ENCODE results near the gene SLC52A1.

The SLC52A1 gene

DNA sequence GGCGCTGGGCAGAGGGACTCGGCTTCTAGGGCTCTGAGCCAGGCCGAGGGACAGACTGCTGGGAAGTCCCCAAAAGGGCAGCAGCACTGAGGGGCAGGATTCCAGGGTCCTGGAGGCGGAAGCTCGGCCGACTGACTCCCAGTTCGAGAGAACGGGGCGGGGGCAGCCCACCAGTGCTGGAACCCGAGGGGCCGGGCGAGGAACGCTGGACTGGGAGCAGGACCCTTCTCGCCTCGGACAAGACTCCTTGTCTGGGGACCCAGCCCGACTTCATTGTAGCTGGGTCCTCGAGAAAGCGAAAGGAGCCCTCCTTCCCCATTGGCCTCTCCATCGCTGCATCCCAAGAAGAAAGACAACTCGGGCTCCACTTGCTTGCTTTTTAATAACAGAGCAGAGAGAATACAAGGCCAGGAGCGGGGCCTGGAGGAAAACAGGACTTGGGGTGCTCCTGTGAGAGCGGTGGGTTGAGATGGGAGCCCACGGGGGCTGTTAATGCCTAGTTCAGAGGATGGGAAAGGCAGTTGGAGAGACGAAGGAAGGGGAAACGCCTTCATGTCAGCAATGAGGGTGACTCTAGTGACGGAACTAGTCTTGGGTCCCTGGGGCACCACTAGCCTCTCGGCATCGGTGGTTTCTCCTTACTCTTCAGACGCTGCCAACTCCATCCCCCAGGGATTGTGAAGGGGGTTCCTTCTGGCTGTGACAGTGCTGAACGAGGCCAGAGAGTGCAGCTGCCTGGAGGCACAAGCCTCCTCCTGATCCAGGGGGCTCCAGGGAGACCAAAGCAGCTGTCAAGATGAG is 47.3 kb downstream of the SLC52A1 start:
- no peak for DNase-seq (ENCODE audit: low read depth)

DNA sequence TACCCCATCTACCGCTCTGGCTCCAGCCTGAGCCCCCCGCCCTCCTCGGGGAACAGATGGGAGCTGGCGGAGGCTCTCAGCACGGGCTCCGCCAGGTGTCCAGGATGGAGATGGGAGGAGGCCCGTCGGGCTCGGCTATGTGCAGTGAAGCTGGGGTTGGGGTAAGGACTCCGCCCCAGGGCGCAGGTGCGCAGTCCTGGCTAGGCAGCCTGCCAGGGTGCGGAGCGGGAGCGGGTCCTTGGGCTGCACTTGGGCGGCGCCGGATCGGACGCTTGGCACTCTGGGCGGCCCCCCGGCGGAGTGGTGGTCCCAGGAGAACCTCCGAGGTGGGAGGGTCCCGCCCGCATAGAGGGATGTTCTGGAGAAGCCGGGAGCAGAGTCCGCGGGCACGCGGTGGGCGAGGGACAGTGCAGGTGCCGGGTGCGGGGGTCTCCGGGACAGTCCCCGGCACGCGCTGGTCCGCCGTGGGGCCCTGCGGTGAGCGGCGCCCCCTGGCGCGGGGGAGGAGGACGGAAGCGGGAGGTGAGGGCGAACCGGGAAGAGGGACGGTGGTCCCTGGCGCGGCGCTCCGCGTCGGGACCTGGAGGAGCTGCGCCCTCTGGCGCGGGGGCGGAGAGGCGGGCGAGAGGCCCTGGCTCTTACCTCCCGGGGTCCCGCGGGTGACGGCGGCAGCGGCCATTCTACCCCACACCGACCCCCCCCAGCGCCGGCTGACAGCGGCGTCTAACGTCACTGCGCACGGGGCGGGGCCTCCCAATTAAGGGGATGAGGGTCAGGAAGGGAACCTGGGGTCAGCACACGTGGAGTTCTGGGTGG is 48.1 kb downstream of the SLC52A1 start, which contains the start of gene CAMTA2:
Gene CAMTA2 (minus strand): TSS at position 725 of the 816 bp plus-strand sequence. CDS start 1,453 bp downstream, outside the sequence.
- peak; percentile 84 for DNase-seq (ENCODE audit: low read depth)

DNA sequence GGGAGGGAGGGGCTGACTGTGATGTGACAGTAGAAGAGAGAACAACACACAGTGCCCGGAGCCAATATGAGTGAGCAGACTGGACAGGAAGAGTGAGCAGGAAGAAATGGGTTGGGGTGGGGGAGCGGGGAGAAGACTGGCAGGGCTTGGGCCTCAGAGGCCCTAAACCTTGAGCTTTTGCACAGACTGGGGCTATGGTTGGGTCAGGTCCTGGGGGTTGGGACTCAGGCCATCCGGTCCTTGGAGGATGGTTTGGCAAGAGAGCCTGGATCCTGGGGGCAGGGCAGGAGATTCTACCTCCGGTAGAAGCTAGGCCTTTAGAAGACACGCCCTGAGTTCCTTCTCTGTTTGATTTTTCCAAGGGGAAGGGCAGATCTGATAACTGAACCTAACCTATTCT is 48.8 kb downstream of the SLC52A1 start:
- no peak for DNase-seq (ENCODE audit: low read depth)

All from T follicular helper cell (primary cell).